Left colon (tissue), 2 donors: Measurements from ENCODE around the gene RASL11A. TPM values are rescaled to one million over a fixed set of nuclear protein-coding genes. Genes with fewer than 3 reads are reported as not detected.
"Not testable (repeated sequence)": the region's sequence is repeated elsewhere in the genome, so short reads cannot be mapped to it uniquely, and the experiment has no call there.

Experiments
- ATAC-seq: fragments of 200-7000 bp; cut with Tn5 transposase; one replicate; pipeline ENCODE4 v1.9.1; 2020; ENCODE audit warnings: mild to moderate bottlenecking, moderate library complexity
- DNase-seq, 2 donors: peaks; one replicate each; pipeline ENCODE4 v3.0.0-alpha.2; 2020
- intact Hi-C, 2 donors: fragments of 100-400 bp; cut with DNase I in 1 of 2; cut with micrococcal nuclease in 1 of 2; formaldehyde crosslinking; loops; one replicate each; pipeline versions ENCODE4 v1.11.2 to v1.14.0; 2022; cut with DNase I, micrococcal nuclease
- total RNA-seq, 2 donors: library from RNA; stranded (reverse); fragmentation: NEBNext Ultra II Directional; extraction: Animal tissue kit (Norgen Biotek cat#: 25700); gene quantifications; one replicate each; pipeline ENCODE4 v1.2.1, GENCODE V29; 2021
- donor health status: DM: no; HTN: no; CAD: no.
- donor health status: DM: yes; HTN: yes; CAD: no.

The RASL11A gene
- total RNA-seq, 2 donors from 2014 or later = 35.4 to 67.5 TPM

DNA sequence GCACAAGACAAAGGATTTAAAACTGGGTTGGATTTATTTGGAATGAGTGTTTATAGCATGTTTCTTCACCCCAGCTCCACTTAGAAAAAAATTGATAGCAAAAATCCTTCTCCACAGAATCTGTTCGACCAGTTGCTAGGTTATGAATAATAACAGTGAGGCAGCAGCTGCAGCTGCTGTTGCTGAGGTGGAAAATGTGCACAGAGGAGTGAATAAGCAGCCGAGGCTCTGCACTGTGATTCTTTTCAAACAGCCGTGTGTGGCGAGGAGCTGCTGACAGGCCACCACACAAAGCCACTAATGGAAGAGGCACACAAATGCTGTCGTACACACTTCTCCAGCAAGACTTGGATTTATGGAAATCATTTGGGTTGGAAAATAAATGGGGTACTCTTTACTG, 6.4 kb upstream of the RASL11A start:
- DNase-seq (no peak), ATAC-seq (no peak)
- intact Hi-C loops = no loop called here

DNA sequence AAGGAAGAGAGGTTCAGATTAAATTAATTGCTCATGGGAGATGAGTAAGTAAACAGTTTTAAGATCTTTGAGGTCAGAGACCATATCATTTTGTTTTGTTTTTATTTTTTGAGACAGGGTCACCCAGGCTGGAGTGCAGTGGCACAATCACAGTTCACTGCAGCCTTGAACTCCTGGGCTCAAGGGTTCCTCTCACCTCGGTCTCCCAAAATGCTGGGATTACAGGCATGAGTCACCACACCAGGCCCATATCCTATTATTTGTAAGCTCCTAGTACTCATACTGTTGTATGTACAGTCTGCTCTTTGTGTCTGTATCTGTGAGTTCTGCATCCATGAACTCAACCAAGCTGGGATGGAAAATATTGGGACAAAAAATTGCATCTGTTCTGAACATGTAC, 6.0 kb upstream of the RASL11A start:
- DNase-seq = no peak
- intact Hi-C loops = no loop called here
- no peak for ATAC-seq

DNA sequence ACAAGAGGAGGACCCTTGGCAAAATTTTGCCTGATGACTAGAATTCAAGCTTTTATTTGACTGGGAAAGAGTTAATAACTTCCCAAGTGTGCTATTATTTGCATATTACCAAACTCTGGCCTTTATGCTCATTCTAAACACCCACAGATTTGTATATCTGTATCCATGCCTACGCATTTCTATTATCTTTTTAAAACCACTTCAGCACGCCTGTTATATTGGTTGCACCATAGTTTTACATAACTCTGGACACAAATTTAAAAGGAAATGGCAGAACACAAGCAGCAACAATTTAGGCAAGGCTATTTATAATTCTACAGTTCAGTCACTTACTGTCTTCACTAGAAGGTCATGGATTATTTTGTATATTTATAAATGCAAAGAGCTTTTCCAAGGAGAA, 3.7 kb upstream of the RASL11A start:
- ATAC-seq (no peak), DNase-seq (no peak)
- intact Hi-C loops = no loop called here

DNA sequence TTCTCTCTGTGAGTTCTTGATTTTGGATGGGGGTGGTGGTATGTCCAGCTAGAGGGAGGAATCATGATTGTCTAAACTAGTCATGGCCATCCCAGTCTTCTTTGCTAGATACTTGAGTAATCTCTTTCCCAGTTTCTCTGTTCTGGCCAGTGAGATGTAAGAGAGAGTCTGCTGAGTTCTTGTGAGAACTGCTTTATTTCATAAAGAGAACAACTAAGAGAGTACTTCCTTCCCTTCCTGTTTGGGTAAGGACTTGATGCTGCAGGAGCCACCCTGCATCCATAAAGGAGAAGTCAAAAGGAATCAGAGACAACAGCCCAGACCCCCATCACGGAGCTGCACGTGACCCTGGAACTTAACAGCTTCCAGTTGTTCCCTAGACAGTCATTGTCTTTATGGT, 3.0 kb upstream of the RASL11A start:
- intact Hi-C loops = no loop called here
- ATAC-seq (no peak), DNase-seq (no peak)

DNA sequence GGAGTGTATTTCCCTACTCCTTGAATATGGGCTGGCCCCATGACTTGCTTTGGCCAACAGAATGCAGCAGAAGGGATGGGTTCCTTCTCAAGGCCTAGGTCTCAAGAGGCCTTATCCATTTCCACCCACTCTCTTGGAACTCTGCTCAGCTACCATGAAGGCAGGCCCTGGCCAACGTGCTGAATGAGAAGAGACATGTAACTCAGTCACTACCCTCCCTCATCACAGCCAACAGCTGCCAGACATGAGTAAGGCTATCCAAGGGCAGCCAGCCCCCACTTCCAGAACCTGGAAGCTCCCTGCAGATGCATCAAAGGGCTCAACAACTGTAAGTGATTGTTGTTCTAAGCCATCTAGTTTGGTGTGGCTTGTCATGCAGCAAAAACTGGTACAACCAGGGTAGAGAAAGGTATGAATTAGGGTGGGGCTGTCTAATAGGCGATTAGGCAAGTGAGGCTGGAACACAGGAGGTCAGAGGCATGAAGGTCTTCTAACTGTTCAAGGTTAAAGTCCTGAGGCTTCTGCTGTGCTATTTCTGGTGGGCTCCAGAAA, 1.4 kb upstream of the RASL11A start:
- DNase-seq = no peak
- intact Hi-C loops = no loop called here
- no peak for ATAC-seq

DNA sequence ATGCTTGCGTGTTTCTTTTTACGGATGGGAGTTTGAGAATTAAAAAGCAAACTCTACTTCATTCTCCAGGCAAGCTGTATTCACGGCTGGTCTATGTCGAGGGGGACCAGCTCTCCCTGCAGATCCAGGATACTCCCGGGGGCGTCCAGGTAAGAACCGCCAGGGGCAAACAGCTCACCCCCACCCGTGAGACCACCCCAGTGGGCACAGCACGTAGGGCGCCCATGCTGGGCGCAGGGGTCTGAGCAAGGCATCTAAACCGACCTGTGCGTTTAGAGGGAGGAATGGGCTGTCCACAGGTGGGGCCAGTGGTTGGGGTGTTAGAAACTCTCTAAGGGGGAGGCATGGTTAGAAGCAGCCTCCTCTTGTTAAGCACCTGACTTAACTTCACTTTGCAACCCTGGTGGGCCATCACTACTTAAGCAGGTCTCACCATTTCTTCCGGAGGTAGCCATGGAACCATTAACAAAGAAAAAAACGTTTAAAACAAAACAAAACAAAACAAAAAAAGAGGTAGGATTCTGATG, 1.0 kb downstream of the RASL11A start:
- ATAC-seq (no peak), DNase-seq (no peak)
- intact Hi-C loops = no loop called here

DNA sequence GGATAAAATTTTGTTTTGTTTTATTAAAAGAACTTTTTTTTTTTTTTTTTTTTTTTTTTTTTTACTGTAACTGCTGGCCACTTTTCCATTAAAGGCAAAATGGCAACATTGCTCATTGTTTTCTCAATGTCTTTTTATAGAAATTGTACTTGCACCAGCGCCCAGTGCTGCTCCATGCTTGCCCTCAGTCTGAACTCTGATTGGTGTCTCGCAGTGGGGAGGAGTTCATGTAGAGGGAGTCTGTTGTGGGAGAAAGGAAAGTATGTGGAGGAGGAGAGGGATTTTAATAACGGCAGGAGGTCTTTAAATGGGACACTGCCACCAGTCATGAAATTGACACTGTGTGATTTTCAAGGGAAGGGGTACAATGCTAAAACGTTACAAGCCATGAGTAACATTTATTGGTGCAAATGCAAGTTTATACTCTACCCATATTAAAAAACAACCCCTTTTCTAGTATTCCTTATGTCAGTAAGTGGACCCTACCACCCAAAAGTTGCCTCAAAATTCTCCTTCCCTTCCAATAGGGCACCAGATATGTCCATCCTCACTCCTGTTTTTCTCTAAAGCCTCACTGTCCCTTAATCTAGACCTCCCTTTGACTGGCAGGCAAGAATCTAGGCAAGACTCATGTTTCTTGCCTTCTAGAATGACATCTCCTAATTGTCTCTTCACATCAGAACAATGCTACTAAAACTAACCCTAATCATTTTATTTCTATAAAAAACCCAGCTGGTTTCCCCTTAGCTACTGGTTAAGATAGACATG, 3.2 kb downstream of the RASL11A start:
- intact Hi-C loops = no loop called here
- ATAC-seq (no peak), DNase-seq (no peak)

DNA sequence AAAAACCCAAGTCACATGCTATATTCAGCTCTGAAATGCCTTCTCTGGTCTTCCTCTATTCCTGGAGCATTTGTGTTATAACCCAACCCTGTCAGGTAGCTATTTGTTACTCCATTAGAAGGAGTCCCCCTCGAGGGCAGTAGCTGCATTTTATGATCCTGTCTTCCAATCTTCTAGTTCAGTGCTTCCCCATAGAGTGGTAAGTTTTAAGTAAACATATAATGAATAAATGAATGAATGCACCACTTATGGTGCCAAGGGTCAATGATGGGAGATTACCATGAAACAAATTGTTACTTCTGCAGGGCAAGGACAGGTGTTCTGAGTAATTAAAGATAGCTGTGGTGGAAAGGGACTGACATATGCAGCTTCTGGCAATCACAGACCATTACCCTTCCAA, 4.0 kb downstream of the RASL11A start:
- DNase-seq = no peak
- no peak for ATAC-seq
- intact Hi-C loops = no loop called here

DNA sequence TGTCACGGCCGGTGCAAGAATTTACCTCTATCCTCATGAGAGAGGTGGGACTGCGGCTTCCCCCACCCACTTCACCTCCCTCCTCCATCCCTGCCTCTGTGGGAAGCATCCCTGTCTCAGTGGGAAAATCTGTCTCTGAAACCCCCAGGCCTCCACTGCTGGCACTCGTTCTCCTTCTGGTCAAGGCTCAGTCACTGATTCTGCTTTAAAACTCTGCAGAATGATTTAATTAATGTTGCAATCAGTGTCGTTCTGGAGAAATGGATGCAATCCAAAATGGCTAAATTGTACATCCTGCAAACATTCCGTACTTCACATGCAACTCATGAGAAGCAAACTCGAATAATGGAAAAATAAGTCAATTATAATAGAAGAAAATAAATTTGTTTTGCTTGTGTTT, 5.6 kb downstream of the RASL11A start:
- intact Hi-C loops = no loop called here
- ATAC-seq = no peak
- no peak for DNase-seq

DNA sequence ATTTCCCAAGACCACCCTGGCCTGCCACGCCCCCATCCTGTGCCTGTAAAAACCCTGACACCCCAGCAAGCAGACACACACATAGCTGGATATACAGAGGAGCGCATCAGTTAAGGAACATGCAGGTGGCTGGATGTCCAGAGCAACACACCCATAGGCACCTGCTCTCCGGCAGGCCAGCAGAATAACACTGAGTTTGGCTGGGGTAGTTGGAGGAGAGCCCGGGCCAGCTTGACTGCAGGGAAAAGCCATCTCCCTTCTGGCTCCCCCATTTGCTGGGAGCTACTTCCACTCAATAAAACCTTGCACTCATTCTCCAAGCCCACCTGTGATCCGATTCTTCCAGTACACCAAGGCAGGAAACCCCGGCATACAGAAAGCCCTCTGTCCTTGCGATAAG, 8.9 kb downstream of the RASL11A start:
- no peak for DNase-seq
- no peak for ATAC-seq
- intact Hi-C loops = no loop called here

DNA sequence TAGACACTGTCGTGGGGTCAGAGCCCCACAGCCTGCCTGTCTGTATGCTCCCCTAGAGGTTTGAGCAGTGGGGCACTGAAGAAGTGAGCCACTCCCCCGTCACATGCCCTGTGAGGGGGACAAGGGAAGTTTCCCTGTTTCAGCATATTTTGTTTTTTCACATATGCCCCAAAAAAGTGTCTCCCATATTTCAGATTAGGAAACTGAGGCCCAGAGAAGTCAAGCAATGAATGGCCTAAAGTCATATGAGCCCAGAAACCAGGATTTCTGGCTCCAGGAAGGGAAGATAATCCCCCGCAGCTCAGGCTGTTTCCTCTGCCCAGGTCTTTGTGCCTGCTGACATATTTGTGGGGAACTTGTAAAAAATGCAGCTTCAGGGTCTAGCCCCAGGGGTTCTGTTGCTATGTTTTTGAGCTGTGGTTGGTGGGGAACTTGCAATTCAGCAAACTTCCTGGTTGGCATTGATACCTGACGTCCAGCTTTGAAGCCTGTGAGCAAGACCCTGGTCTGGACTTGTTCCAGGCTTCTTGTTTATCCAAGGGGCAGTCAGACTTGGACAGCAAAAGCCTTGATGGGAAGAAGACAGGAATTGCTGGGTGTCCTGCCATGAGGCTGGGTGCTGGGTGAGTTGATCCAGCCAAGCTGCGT, 9.5 kb downstream of the RASL11A start:
- ATAC-seq (no peak), DNase-seq (no peak)
- intact Hi-C loops = loop anchor here in 1 of 2 donors (10.0 kb wide), 1 partner anchor 295 kb away; no protein-coding TSS in a partner anchor

DNA sequence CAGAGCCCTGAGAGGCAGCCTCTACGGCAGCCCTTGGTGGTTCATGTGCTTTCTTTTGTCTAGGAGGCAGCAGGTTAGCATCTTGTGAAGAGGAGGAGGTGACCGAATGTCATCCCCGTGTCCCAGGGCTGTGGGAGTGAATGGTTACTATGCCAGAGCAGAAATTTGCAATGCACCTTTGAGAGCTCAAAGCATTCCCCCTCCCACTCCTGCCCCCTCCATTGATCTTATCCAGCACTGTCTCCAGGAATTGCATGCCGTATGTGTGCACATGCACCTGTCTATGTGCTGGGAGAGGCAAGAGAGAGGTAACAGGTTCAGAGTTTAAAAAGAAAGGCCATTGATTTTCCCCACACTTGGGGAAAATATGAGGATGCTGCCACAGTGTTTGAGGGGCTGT, 10.2 kb downstream of the RASL11A start:
- ATAC-seq (no peak), DNase-seq (no peak)
- intact Hi-C loops = loop anchor here in 1 of 2 donors (10.0 kb wide), 1 partner anchor 296 kb away; no protein-coding TSS in a partner anchor

DNA sequence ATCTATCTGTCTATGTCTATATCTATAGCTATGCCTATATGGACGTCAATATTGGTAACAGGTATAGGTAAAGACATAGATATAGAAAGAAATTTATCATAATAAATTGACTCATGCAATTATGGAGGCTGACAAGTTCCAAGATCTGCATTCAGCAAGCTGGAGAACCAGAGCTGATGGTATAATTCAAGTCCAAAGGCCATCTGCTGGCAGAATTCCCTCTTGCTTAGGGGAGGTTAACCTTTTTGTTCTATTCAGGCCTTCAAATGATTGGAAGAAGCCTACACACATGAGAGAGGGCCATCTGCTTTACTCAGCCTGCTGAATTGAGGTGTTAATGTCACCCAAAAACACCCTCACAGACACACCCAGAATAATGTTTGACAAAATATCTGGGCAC, 10.8 kb downstream of the RASL11A start:
- intact Hi-C loops = loop anchor here in 1 of 2 donors (10.0 kb wide), 1 partner anchor 297 kb away; no protein-coding TSS in a partner anchor
- ATAC-seq (peak; percentile 83), DNase-seq (no peak)

DNA sequence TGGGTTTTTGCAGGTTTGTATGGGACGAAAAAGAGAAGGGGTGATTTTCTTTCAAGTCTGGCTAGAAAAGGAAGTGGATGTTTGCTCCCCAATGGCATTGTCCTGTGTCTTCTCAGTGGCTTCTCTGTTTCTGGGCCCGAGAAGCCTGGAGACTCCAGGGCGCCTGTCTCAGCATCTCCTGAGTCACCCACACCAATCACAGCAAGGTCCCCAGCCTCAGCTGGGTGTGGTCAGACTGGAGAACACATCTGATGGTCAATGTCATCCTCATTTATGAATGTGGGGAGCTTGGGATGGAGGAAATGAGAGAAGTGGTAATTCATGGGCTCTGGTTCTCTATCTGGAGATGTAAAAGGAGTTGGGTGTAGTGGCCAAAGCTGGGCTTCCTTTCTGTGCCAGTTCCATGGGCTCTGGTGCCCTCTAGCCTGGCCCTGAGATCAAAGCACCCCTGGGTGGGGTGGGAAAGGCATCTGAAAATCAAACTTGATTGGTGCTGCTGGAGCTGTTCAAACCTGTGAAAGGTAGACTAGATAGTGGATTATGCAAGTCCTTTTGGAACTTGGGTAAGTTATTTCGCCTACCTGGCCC, 13.4 kb downstream of the RASL11A start:
- intact Hi-C loops = loop anchor here in 1 of 2 donors (10.0 kb wide), 1 partner anchor 299 kb away; no protein-coding TSS in a partner anchor
- DNase-seq (no peak), ATAC-seq (peak; percentile 75)

DNA sequence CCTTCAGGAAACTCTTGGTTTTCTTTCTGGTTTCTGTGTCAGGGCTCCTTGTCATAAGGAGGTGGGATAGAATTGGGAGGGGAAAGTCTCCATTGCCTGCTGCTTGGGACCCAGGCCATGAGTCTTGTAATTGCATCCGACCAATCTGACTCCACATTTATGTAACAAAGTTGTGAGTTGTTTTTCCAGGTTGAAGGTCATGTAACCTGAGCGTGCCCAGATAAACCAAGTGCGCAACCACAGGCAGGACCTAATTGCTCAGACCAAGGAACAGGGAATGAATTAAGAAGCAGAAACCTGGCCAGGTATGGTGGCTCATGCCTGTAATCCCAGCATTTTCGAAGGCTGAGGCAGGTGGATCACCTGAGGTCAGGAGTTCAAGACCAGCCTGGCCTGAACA, 17.8 kb downstream of the RASL11A start:
- ATAC-seq (no peak), DNase-seq (no peak)
- intact Hi-C loops = loop anchor here in 1 of 2 donors (10.0 kb wide), 1 partner anchor 304 kb away; no protein-coding TSS in a partner anchor

DNA sequence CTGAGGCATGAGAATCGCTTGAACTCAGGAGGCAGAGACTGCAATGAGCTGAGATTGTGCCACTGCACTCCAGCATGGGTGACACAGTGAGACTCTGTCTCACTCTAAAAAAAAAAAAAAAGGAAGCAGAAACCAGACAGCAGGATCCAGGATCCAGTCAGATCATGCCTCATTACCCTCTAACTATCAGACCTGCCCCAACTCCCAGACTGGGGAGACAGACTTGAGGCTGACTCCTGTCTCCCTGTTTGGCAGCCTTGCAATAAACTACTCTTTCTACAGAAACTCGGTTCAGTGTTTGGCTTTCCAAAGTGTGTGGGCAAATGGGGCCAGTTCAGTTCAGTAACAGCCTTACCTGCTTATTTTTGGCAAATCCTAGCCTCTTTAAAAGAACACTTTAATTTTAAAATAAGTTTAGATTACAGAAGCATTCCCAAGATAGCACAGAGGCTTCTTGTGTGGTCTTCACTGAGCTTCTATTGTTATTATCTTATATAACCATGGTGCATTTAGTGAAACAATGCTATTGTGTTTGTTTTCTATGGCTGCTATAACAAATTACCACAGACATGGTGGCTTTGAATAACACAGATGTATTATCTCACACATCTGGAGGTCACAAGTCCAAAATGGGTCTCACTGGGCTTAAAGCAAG, 18.5 kb downstream of the RASL11A start:
- no peak for DNase-seq
- ATAC-seq = no peak
- intact Hi-C loops = loop anchor here in 1 of 2 donors (10.0 kb wide), 1 partner anchor 304 kb away; no protein-coding TSS in a partner anchor

DNA sequence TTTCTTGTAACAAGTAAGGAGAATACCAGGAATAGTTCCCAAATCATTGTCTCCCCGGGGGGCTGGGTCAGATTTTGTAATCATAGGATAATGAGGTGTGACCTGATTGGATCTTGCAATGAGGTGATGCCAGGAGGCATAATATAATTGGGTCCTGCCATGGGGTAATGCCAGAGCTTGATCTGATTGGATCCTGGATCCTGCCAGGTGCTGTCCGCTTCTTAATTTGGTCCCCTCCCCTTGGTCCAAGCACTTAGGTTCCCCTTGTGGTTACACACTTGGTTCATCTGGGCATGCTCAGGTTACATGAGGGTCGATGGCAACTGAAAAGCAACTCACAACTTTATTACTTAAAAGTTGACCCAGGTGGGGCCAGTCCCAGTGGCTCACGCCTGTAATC, 20.1 kb downstream of the RASL11A start:
- ATAC-seq = no peak
- intact Hi-C loops = no loop called here
- DNase-seq = no peak

DNA sequence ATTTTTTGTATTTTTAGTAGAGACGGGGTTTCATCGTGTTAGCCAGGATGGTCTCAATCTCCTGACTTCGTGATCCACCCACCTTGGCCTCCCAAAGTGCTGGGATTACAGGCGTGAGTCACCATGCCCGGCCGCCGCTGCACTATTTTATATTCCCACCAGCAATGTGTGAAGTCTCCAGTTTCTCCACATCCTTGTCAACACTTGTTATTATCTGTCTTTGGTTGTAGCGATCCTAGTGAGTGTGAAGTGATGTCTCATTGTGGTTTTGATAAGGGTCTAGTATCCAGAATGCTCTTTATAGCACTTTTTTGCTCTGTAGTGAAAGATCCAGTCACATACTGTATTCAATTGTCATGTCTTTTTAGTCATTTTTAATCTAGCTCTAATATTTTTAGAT, 21.3 kb downstream of the RASL11A start:
- intact Hi-C loops, ATAC-seq: not testable (repeated sequence)

More for the DNA sequence above, 21.3 kb downstream of the RASL11A start:
- DNase-seq = not testable (repeated sequence)
